Caco-2 (cell line): ENCODE measurements around the gene TOMM70. TPM values are rescaled to one million over a fixed set of nuclear protein-coding genes. Genes with fewer than 3 reads are reported as not detected.

Experiments used
- BruUV-seq: library from RNA; stranded (reverse); fragments of 400-500 nt; replicated peaks from 2 replicates; lab custom pipeline; 2021; lab: Mats Ljungman, UMichigan
- CTCF ChIA-PET: fragments of 300-600 bp; sonication (Branson Sonifier 250); formaldehyde crosslinking; loops from one replicate; lab custom pipeline; 2022; ENCODE audit warnings: antibody characterized with exemption; lab: Charles Lee
- POLR2A ChIA-PET: fragments of 300-600 bp; sonication (Branson Sonifier 250); formaldehyde crosslinking; loops from one replicate; lab custom pipeline; 2022; ENCODE audit warnings: antibody characterized with exemption; lab: Charles Lee
- DNase-seq, 2 experiments: peaks; one replicate each; pipeline versions ENCODE4 v3.0.0 to v3.0.0-alpha.2; 2020 to 2022
- H3K27me3 ChIP-seq: replicated peaks from 2 replicates; pipeline ENCODE4 v1.6.0; 2011; ENCODE audit warnings: low read length; ENCODE audit not compliant: control insufficient read depth, insufficient read depth
- H3K36me3 ChIP-seq: 2 replicates; pipeline ENCODE4 v1.5.1; 2011; ENCODE audit warnings: low read length; ENCODE audit not compliant: control insufficient read depth, insufficient read depth
- H3K4me1 ChIP-seq: fragments of 250-450 bp; sonication (Bioruptor Pico); 2 replicates; pipeline ENCODE4 v1.5.1; 2020; ENCODE audit warnings: mild to moderate bottlenecking
- H3K4me3 ChIP-seq: 2 replicates; pipeline ENCODE4 v1.5.1; 2011; ENCODE audit warnings: low read depth, mild to moderate bottlenecking, control low read depth, low read length
- H3K9me3 ChIP-seq: fragments of 250-450 bp; sonication (Bioruptor Pico); 2 replicates; pipeline ENCODE4 v1.5.1; 2020; ENCODE audit warnings: mild to moderate bottlenecking, moderate library complexity
- H3K27ac Mint-ChIP-seq: one replicate; pipeline ENCODE4 v1.8.0; 2022; ENCODE audit warnings: mixed read lengths; ENCODE audit not compliant: unreplicated experiment
- H3K27me3 Mint-ChIP-seq: one replicate; pipeline ENCODE4 v1.8.0; 2022; ENCODE audit warnings: mixed read lengths; ENCODE audit not compliant: insufficient read depth, unreplicated experiment
- H3K36me3 Mint-ChIP-seq: one replicate; pipeline ENCODE4 v1.8.0; 2022; ENCODE audit warnings: mild to moderate bottlenecking, mixed read lengths; ENCODE audit not compliant: insufficient read depth, unreplicated experiment
- H3K4me1 Mint-ChIP-seq: one replicate; pipeline ENCODE4 v1.8.0; 2022; ENCODE audit warnings: low read depth, mixed read lengths; ENCODE audit not compliant: unreplicated experiment
- H3K4me3 Mint-ChIP-seq: one replicate; pipeline ENCODE4 v1.8.0; 2022; ENCODE audit warnings: mild to moderate bottlenecking, moderate library complexity, mixed read lengths; ENCODE audit not compliant: unreplicated experiment
- H3K9me3 Mint-ChIP-seq: one replicate; pipeline ENCODE4 v1.8.0; 2022; ENCODE audit warnings: mixed read lengths; ENCODE audit not compliant: unreplicated experiment
- CTCF ChIP-seq, 2 experiments: fragments of 200-600 bp in 1 of 2; IDR thresholded peaks; 1 replicate in 1 of 2; 2 replicates in 1 of 2; pipeline versions ENCODE4 v1.5.1 to v1.8.0; 2011 to 2022; ENCODE audit warnings: antibody characterized with exemption in 1 of 2, control low read depth in 1 of 2, inconsistent platforms in 1 of 2, low read depth in 1 of 2, low read length in 1 of 2, mild to moderate bottlenecking in 1 of 2, moderate library complexity in 1 of 2; ENCODE audit not compliant: insufficient read depth in 1 of 2, severe bottlenecking in 1 of 2, unreplicated experiment in 1 of 2
- intact Hi-C: fragments of 100-400 bp; cut with micrococcal nuclease; formaldehyde crosslinking; loops from one replicate; pipeline ENCODE4 v1.10.0; 2022; ENCODE audit not compliant: unreplicated experiment
- total RNA-seq: library from RNA; stranded (reverse); gene quantifications from 2 replicates; pipeline ENCODE4 v1.2.3, GENCODE V29; 2022

Gene TOMM70
- total RNA-seq, 1 experiment from 2014 or later, result 50.7 TPM

- no peak for TF ChIP-seq CTCF (IDR thresholded peaks at IDR 0.05; ENCODE audit: insufficient read depth in 1 of 2, low read depth in 1 of 2, low read length in 1 of 2, severe bottlenecking in 1 of 2, unreplicated experiment in 1 of 2)
- Mint-ChIP-seq H3K27me3 (no peaks in the 10 kb centered on the region), H3K9me3 (no peaks in the 10 kb centered on the region), H3K4me1 (peaks cover 7% of the 10 kb centered on the region), H3K4me3 (no peak overlapping the region), H3K36me3 (peaks cover 35% of the 10 kb centered on the region), H3K27ac (peak overlapping the region; percentile 81)
- Histone ChIP-seq H3K36me3 (peaks cover 2% of the 10 kb centered on the region; the same call in 1 of the 2 replicates), H3K9me3 (peaks cover 7% of the 10 kb centered on the region; the same call in 1 of the 2 replicates), H3K4me1 (peaks cover 16% of the 10 kb centered on the region), H3K4me3 (no peak overlapping the region), H3K27me3 (no peaks in the 10 kb centered on the region)
- CTCF ChIA-PET, result interaction anchor here (0.8 kb wide), 1 partner anchor 26 kb away, joined by 3 read pairs; no protein-coding TSS in a partner anchor
- peak in 1 of 2 experiments; percentile 37 for DNase-seq
- intact Hi-C loops, result loop anchor here (2.0 kb wide), 1 partner anchor 14 kb away; the partner anchor contains the start of genes LNP1 and TOMM70
- no TSS peak for BruUV-seq
- POLR2A ChIA-PET, result interaction anchor here (0.7 to 1.4 kb wide), 4 partner anchors 15 to 106 kb away, joined by 3 to 28 read pairs (median 6); partner anchors contain the start of genes LNP1, NIT2, TMEM45A and TOMM70
These were observed 14.3 kb downstream of the TOMM70 start for GRCh38 chr3:100386437-100387074.

- POLR2A ChIA-PET, result no interaction called here
- CTCF ChIA-PET, result no interaction called here
- no peak for TF ChIP-seq CTCF (IDR thresholded peaks at IDR 0.05; ENCODE audit: insufficient read depth in 1 of 2, low read depth in 1 of 2, low read length in 1 of 2, severe bottlenecking in 1 of 2, unreplicated experiment in 1 of 2)
- no TSS peak for BruUV-seq
- H3K9me3 Mint-ChIP-seq, result no peaks in the 10 kb centered on the region
- H3K9me3 ChIP-seq, result peaks cover 7% of the 10 kb centered on the region; the same call in 1 of the 2 replicates
- intact Hi-C loops, result no loop called here
- no peaks in the 10 kb centered on the region for H3K27me3 ChIP-seq
- no peak overlapping the region for H3K4me3 Mint-ChIP-seq
- H3K4me1 ChIP-seq, result peaks cover 16% of the 10 kb centered on the region
- peaks cover 7% of the 10 kb centered on the region for H3K4me1 Mint-ChIP-seq
- no peak overlapping the region for H3K4me3 ChIP-seq
- no peaks in the 10 kb centered on the region for H3K27me3 Mint-ChIP-seq
- no peak for DNase-seq
- H3K36me3 Mint-ChIP-seq, result peaks cover 40% of the 10 kb centered on the region
- peaks cover 2% of the 10 kb centered on the region; the same call in 1 of the 2 replicates for H3K36me3 ChIP-seq
- H3K27ac Mint-ChIP-seq, result no peak overlapping the region
These were observed 16.0 kb downstream of the TOMM70 start for GRCh38 chr3:100384733-100385525.

- H3K4me3 ChIP-seq, result no peak overlapping the region
- H3K27me3 ChIP-seq, result no peaks in the 10 kb centered on the region
- H3K9me3 ChIP-seq, result no peaks in the 10 kb centered on the region
- peaks cover 46% of the 10 kb centered on the region for H3K36me3 Mint-ChIP-seq
- no peaks in the 10 kb centered on the region for H3K27me3 Mint-ChIP-seq
- CTCF ChIA-PET, result no interaction called here
- H3K4me1 Mint-ChIP-seq, result no peaks in the 10 kb centered on the region
- intact Hi-C loops, result no loop called here
- no peaks in the 10 kb centered on the region for H3K9me3 Mint-ChIP-seq
- H3K27ac Mint-ChIP-seq, result no peak overlapping the region
- no peak for DNase-seq
- no peaks in the 10 kb centered on the region; the same call in 1 of the 2 replicates for H3K36me3 ChIP-seq
- TF ChIP-seq CTCF (IDR thresholded peaks at IDR 0.05; ENCODE audit: insufficient read depth in 1 of 2, low read depth in 1 of 2, low read length in 1 of 2, severe bottlenecking in 1 of 2, unreplicated experiment in 1 of 2), result no peak
- BruUV-seq, result no TSS peak
- no peak overlapping the region for H3K4me3 Mint-ChIP-seq
- H3K4me1 ChIP-seq, result no peaks in the 10 kb centered on the region
- POLR2A ChIA-PET, result no interaction called here
These were observed 24.6 kb downstream of the TOMM70 start for GRCh38 chr3:100376301-100376700.
